ENCODE data around the gene PPP2R1A. TPM values are rescaled to one million over a fixed set of nuclear protein-coding genes. Genes with fewer than 3 reads are reported as not detected.

The PPP2R1A gene
- total RNA-seq, 1 donor from 2014 or later, result 160 TPM

- H3K27me3 ChIP-seq, result no peaks in the 10 kb centered on the region
- no peaks in the 10 kb centered on the region for H3K9me3 ChIP-seq
- no peaks in the 10 kb centered on the region for H3K4me1 ChIP-seq
- no peak for TF ChIP-seq CTCF (IDR thresholded peaks at IDR 0.05)
- no peak overlapping the region for H3K4me3 ChIP-seq
- intact Hi-C loops (cut with DNase I), result no loop called here
- H3K27ac ChIP-seq, result no peak overlapping the region
- no peak for ATAC-seq
- DNase-seq, result no peak
- H3K36me3 ChIP-seq, result peaks cover 100% of the 10 kb centered on the region
These were observed 21.4 kb downstream of the PPP2R1A start for GRCh38 chr19:52211203-52211602.

GRCh38 chr19:52211926-52212571 lies 22.2 kb downstream of the PPP2R1A start:
- intact Hi-C loops (cut with DNase I), result no loop called here
- H3K27ac ChIP-seq, result no peak overlapping the region
- no peaks in the 10 kb centered on the region for H3K9me3 ChIP-seq
- peaks cover 100% of the 10 kb centered on the region for H3K36me3 ChIP-seq
- no peak for ATAC-seq
- no peaks in the 10 kb centered on the region for H3K27me3 ChIP-seq
- DNase-seq, result no peak
- no peak for TF ChIP-seq CTCF (IDR thresholded peaks at IDR 0.05)
- H3K4me3 ChIP-seq, result no peak overlapping the region
- no peaks in the 10 kb centered on the region for H3K4me1 ChIP-seq

- Histone ChIP-seq H3K9me3 (no peaks in the 10 kb centered on the region), H3K4me1 (no peaks in the 10 kb centered on the region), H3K27ac (no peak overlapping the region), H3K36me3 (peaks cover 100% of the 10 kb centered on the region), H3K27me3 (no peaks in the 10 kb centered on the region), H3K4me3 (no peak overlapping the region)
- intact Hi-C loops (cut with DNase I), result no loop called here
- ATAC-seq, result no peak
- no peak for TF ChIP-seq CTCF (IDR thresholded peaks at IDR 0.05)
- DNase-seq, result no peak
These were observed 22.9 kb downstream of the PPP2R1A start for GRCh38 chr19:52212572-52213255.

- no peaks in the 10 kb centered on the region for H3K27me3 ChIP-seq
- no peak overlapping the region for H3K27ac ChIP-seq
- H3K36me3 ChIP-seq, result peaks cover 100% of the 10 kb centered on the region
- ATAC-seq (no peak), DNase-seq (no peak)
- H3K4me1 ChIP-seq, result no peaks in the 10 kb centered on the region
- no peak overlapping the region for H3K4me3 ChIP-seq
- no peaks in the 10 kb centered on the region for H3K9me3 ChIP-seq
- TF ChIP-seq CTCF (IDR thresholded peaks at IDR 0.05), result no peak
- intact Hi-C loops (cut with DNase I), result no loop called here
These were observed 24.4 kb downstream of the PPP2R1A start for GRCh38 chr19:52214241-52214640.

- Histone ChIP-seq H3K4me3 (no peak overlapping the region), H3K27me3 (no peaks in the 10 kb centered on the region), H3K36me3 (peaks cover 100% of the 10 kb centered on the region), H3K9me3 (no peaks in the 10 kb centered on the region), H3K4me1 (no peaks in the 10 kb centered on the region), H3K27ac (no peak overlapping the region)
- intact Hi-C loops (cut with DNase I), result no loop called here
- TF ChIP-seq CTCF (IDR thresholded peaks at IDR 0.05), result no peak
- ATAC-seq (no peak), DNase-seq (no peak)
These were observed 26.5 kb downstream of the PPP2R1A start for GRCh38 chr19:52216401-52216800.

All from upper lobe of right lung (tissue), 1 donor.